Epithelial cell of umbilical artery (primary cell): ENCODE data around the gene LYZL2. TPM values are rescaled to one million over a fixed set of nuclear protein-coding genes. Genes with fewer than 3 reads are reported as not detected.

Experiments
- total RNA-seq: library from RNA; depleted of rRNA; stranded (reverse); fragments of >200 nt; gene quantifications from 2 replicates; pipeline ENCODE4 v1.2.3, GENCODE V29; 2014

Gene LYZL2
- total RNA-seq, result not detected in 2 replicates

GRCh38 chr10:30629653-30630052 is at the start of gene LYZL2:
LYZL2 (minus strand) TSS chr10:30629753; CDS start chr10:30626915, 2,838 bp downstream.

Other genes with a start within 250 kb of the LYZL2 start
- gene MAP3K8, start 195.6 kb downstream of the LYZL2 start, total RNA-seq, result 2.6 and 6.7 TPM in 2 replicates